Naive B cell (primary cell): Measurements from ENCODE around the gene PKHD1. TPM values are rescaled to one million over a fixed set of nuclear protein-coding genes. Genes with fewer than 3 reads are reported as not detected.
A peak's percentile ranks its signal among the peaks of the same experiment; 100 is the strongest.

Experiments
- ATAC-seq, 2 donors: fragments of 150-1000 bp; cut with Tn5 transposase; 2 replicates each; pipeline ENCODE4 v1.10.0; 2021; ENCODE audit warnings: low read depth in 2 of 2, mild to moderate bottlenecking in 2 of 2, moderate library complexity in 2 of 2
- DNase-seq: peaks from one replicate; pipeline ENCODE4 v3.0.0; 2022
- H3K27ac Mint-ChIP-seq, 6 donors: one replicate each; pipeline ENCODE4 v1.8.0; 2020 to 2022; ENCODE audit warnings: mild to moderate bottlenecking in 6 of 6, mixed read lengths in 6 of 6, moderate library complexity in 5 of 6, inconsistent platforms in 2 of 6
- H3K27me3 Mint-ChIP-seq, 3 donors: one replicate each; pipeline ENCODE4 v1.8.0; 2021 to 2022; ENCODE audit warnings: mixed read lengths in 3 of 3, mild to moderate bottlenecking in 1 of 3
- H3K36me3 Mint-ChIP-seq, 2 donors: one replicate each; pipeline ENCODE4 v1.8.0; 2020 to 2022; ENCODE audit warnings: mixed read lengths in 2 of 2, inconsistent platforms in 1 of 2, mild to moderate bottlenecking in 1 of 2
- H3K4me1 Mint-ChIP-seq, 3 donors: one replicate each; pipeline ENCODE4 v1.8.0; 2020 to 2022; ENCODE audit warnings: mixed read lengths in 3 of 3, inconsistent platforms in 1 of 3, mild to moderate bottlenecking in 1 of 3, moderate library complexity in 1 of 3
- H3K4me3 Mint-ChIP-seq, 8 donors: one replicate each; pipeline ENCODE4 v1.8.0; 2020 to 2022; ENCODE audit warnings: mild to moderate bottlenecking in 8 of 8, mixed read lengths in 8 of 8, moderate library complexity in 8 of 8, inconsistent platforms in 2 of 8
- H3K9me3 Mint-ChIP-seq, 7 donors: one replicate each; pipeline ENCODE4 v1.8.0; 2020 to 2022; ENCODE audit warnings: mixed read lengths in 7 of 7, mild to moderate bottlenecking in 5 of 7, inconsistent platforms in 2 of 7, moderate library complexity in 1 of 7
- polyA plus RNA-seq, 6 donors: library from polyadenylated mRNA; unstranded; fragments of 300-500 nt; fragmentation: Illumina TruSeq; gene quantifications; one replicate each; pipeline ENCODE4 v1.2.3, GENCODE V29; 2021; ENCODE audit warnings: low read depth in 6 of 6

PKHD1 gene
- polyA plus RNA-seq, 6 donors from 2014 or later, result not detected

- Mint-ChIP-seq H3K4me3 (no peak overlapping the region), H3K4me1 (no peaks in the 10 kb centered on the region), H3K27ac (no peak overlapping the region), H3K36me3 (no peaks in the 10 kb centered on the region), H3K27me3 (peaks cover 0 to 7% (median 0%) of the 10 kb centered on the region in 3 donors), H3K9me3 (peaks cover 0 to 2% (median 0%) of the 10 kb centered on the region in 7 donors)
- DNase-seq, result no peak
- no peak for ATAC-seq
Measured at GRCh38 chr6:51839726-51840374, 247.6 kb downstream of the PKHD1 start.

- Mint-ChIP-seq H3K4me3 (no peak overlapping the region), H3K27me3 (peaks cover 3 to 8% (median 5%) of the 10 kb centered on the region in 3 donors), H3K9me3 (peaks cover 0 to 4% (median 0%) of the 10 kb centered on the region in 7 donors), H3K4me1 (no peaks in the 10 kb centered on the region), H3K27ac (no peak overlapping the region), H3K36me3 (no peaks in the 10 kb centered on the region)
- DNase-seq (no peak), ATAC-seq (no peak)
Measured at GRCh38 chr6:51830666-51831065, 256.7 kb downstream of the PKHD1 start.

GRCh38 chr6:51827580-51827979, 259.8 kb downstream of the PKHD1 start:
- Mint-ChIP-seq H3K27me3 (peaks cover 0 to 8% (median 3%) of the 10 kb centered on the region in 3 donors), H3K9me3 (peaks cover 0 to 4% (median 0%) of the 10 kb centered on the region in 7 donors), H3K4me3 (no peak overlapping the region), H3K4me1 (no peaks in the 10 kb centered on the region), H3K36me3 (no peaks in the 10 kb centered on the region), H3K27ac (no peak overlapping the region)
- DNase-seq (no peak), ATAC-seq (no peak)

- no peaks in the 10 kb centered on the region for H3K4me1 Mint-ChIP-seq
- no peak overlapping the region for H3K27ac Mint-ChIP-seq
- peaks cover 0 to 8% (median 3%) of the 10 kb centered on the region in 3 donors for H3K27me3 Mint-ChIP-seq
- H3K9me3 Mint-ChIP-seq, result peaks cover 0 to 8% (median 0%) of the 10 kb centered on the region in 7 donors
- H3K36me3 Mint-ChIP-seq, result no peaks in the 10 kb centered on the region
- ATAC-seq (no peak), DNase-seq (no peak)
- H3K4me3 Mint-ChIP-seq, result no peak overlapping the region
Measured at GRCh38 chr6:51824940-51825339, 262.5 kb downstream of the PKHD1 start.

GRCh38 chr6:51820555-51820954, 266.9 kb downstream of the PKHD1 start:
- DNase-seq (no peak), ATAC-seq (no peak)
- H3K27ac Mint-ChIP-seq, result no peak overlapping the region
- no peaks in the 10 kb centered on the region for H3K4me1 Mint-ChIP-seq
- H3K4me3 Mint-ChIP-seq, result no peak overlapping the region
- H3K27me3 Mint-ChIP-seq, result no peaks in the 10 kb centered on the region
- H3K9me3 Mint-ChIP-seq, result peaks cover 0 to 8% (median 0%) of the 10 kb centered on the region in 7 donors
- no peaks in the 10 kb centered on the region for H3K36me3 Mint-ChIP-seq

- Mint-ChIP-seq H3K4me1 (no peaks in the 10 kb centered on the region), H3K36me3 (no peaks in the 10 kb centered on the region), H3K9me3 (peaks cover 0 to 8% (median 0%) of the 10 kb centered on the region in 7 donors), H3K4me3 (no peak overlapping the region), H3K27me3 (no peaks in the 10 kb centered on the region), H3K27ac (no peak overlapping the region)
- DNase-seq (no peak), ATAC-seq (no peak)
Measured at GRCh38 chr6:51818520-51819022, 268.8 kb downstream of the PKHD1 start.

GRCh38 chr6:51817832-51818231, 269.6 kb downstream of the PKHD1 start:
- Mint-ChIP-seq H3K4me1 (no peaks in the 10 kb centered on the region), H3K27ac (no peak overlapping the region), H3K36me3 (no peaks in the 10 kb centered on the region), H3K27me3 (no peaks in the 10 kb centered on the region), H3K4me3 (no peak overlapping the region), H3K9me3 (peaks cover 0 to 8% (median 0%) of the 10 kb centered on the region in 7 donors)
- DNase-seq (no peak), ATAC-seq (no peak)

GRCh38 chr6:51814418-51814817, 273.0 kb downstream of the PKHD1 start:
- Mint-ChIP-seq H3K4me1 (no peaks in the 10 kb centered on the region), H3K4me3 (no peak overlapping the region), H3K27me3 (no peaks in the 10 kb centered on the region)

GRCh38 chr6:51813904-51814303, 273.5 kb downstream of the PKHD1 start:
- H3K36me3 Mint-ChIP-seq, result no peaks in the 10 kb centered on the region
- ATAC-seq, result no peak
- H3K27ac Mint-ChIP-seq, result no peak overlapping the region
- no peak overlapping the region for H3K4me3 Mint-ChIP-seq
- H3K27me3 Mint-ChIP-seq, result no peaks in the 10 kb centered on the region
- H3K4me1 Mint-ChIP-seq, result no peaks in the 10 kb centered on the region
- no peak for DNase-seq
- H3K9me3 Mint-ChIP-seq, result peaks cover 0 to 14% (median 0%) of the 10 kb centered on the region in 7 donors

More at GRCh38 chr6:51814418-51814817, 273.0 kb downstream of the PKHD1 start:
- H3K27ac Mint-ChIP-seq, result no peak overlapping the region
- H3K36me3 Mint-ChIP-seq, result no peaks in the 10 kb centered on the region
- DNase-seq, result no peak
- ATAC-seq, result no peak
- peaks cover 0 to 11% (median 0%) of the 10 kb centered on the region in 7 donors for H3K9me3 Mint-ChIP-seq

- H3K9me3 Mint-ChIP-seq, result peaks cover 0 to 21% (median 0%) of the 10 kb centered on the region in 7 donors
- DNase-seq (no peak), ATAC-seq (no peak)
- H3K4me3 Mint-ChIP-seq, result no peak overlapping the region
- H3K27ac Mint-ChIP-seq, result no peak overlapping the region
- no peaks in the 10 kb centered on the region for H3K4me1 Mint-ChIP-seq
- no peaks in the 10 kb centered on the region for H3K27me3 Mint-ChIP-seq
- H3K36me3 Mint-ChIP-seq, result no peaks in the 10 kb centered on the region
Measured at GRCh38 chr6:51812231-51812630, 275.2 kb downstream of the PKHD1 start.

- ATAC-seq, result no peak
- H3K27ac Mint-ChIP-seq, result no peak overlapping the region
- no peak overlapping the region for H3K4me3 Mint-ChIP-seq
- no peak for DNase-seq
- peaks cover 0 to 25% (median 4%) of the 10 kb centered on the region in 7 donors for H3K9me3 Mint-ChIP-seq
- H3K27me3 Mint-ChIP-seq, result no peaks in the 10 kb centered on the region
- H3K36me3 Mint-ChIP-seq, result no peaks in the 10 kb centered on the region
- no peaks in the 10 kb centered on the region for H3K4me1 Mint-ChIP-seq
Measured at GRCh38 chr6:51805517-51805916, 281.9 kb downstream of the PKHD1 start.

GRCh38 chr6:51800603-51801002, 286.8 kb downstream of the PKHD1 start:
- Mint-ChIP-seq H3K4me3 (no peak overlapping the region), H3K9me3 (peaks cover 2 to 42% (median 13%) of the 10 kb centered on the region in 7 donors), H3K4me1 (no peaks in the 10 kb centered on the region), H3K27me3 (no peaks in the 10 kb centered on the region), H3K36me3 (no peaks in the 10 kb centered on the region), H3K27ac (no peak overlapping the region)
- ATAC-seq, result no peak
- DNase-seq, result no peak

GRCh38 chr6:51793393-51793792, 294.0 kb downstream of the PKHD1 start:
- Mint-ChIP-seq H3K4me3 (peak overlapping the region in 1 of 8 donors; percentile 55), H3K4me1 (no peaks in the 10 kb centered on the region), H3K9me3 (peaks cover 2 to 42% (median 16%) of the 10 kb centered on the region in 7 donors), H3K27me3 (no peaks in the 10 kb centered on the region), H3K27ac (no peak overlapping the region), H3K36me3 (no peaks in the 10 kb centered on the region)
- DNase-seq (no peak), ATAC-seq (no peak)

GRCh38 chr6:51792273-51793030, 295.0 kb downstream of the PKHD1 start:
- no peak overlapping the region for H3K27ac Mint-ChIP-seq
- DNase-seq, result no peak
- peaks cover 2 to 34% (median 13%) of the 10 kb centered on the region in 7 donors for H3K9me3 Mint-ChIP-seq
- H3K4me3 Mint-ChIP-seq, result no peak overlapping the region
- H3K36me3 Mint-ChIP-seq, result no peaks in the 10 kb centered on the region
- H3K4me1 Mint-ChIP-seq, result no peaks in the 10 kb centered on the region
- H3K27me3 Mint-ChIP-seq, result no peaks in the 10 kb centered on the region
- ATAC-seq, result no peak
